Heart left ventricle (tissue), 16 donors: ENCODE data around the gene AGK. TPM values are rescaled to one million over a fixed set of nuclear protein-coding genes. Genes with fewer than 3 reads are reported as not detected.

ENCODE experiments used
- ATAC-seq, 4 donors: fragments of 200-7000 bp; cut with Tn5 transposase; one replicate each; pipeline ENCODE4 v1.9.1; 2020 to 2022; ENCODE audit warnings: moderate library complexity in 4 of 4, mild to moderate bottlenecking in 3 of 4, moderate number of reproducible peaks in 1 of 4
- DNase-seq, 5 donors: peaks; one replicate each; pipeline ENCODE4 v3.0.0-alpha.2; 2020
- H3K27ac ChIP-seq, 12 donors: fragments of 200-600 bp; sonication (generic) in 4 of 12; one replicate each; pipeline versions ENCODE4 v1.5.0 to v1.8.0; 2016 to 2022; ENCODE audit warnings: mild to moderate bottlenecking in 2 of 12
- H3K27me3 ChIP-seq, 9 donors: fragments of 200-600 bp; sonication (generic) in 2 of 9; one replicate each; pipeline versions ENCODE4 v1.5.1 to v1.8.0; 2016 to 2022; ENCODE audit warnings: mild to moderate bottlenecking in 3 of 9
- H3K36me3 ChIP-seq, 9 donors: fragments of 200-600 bp; sonication (generic) in 2 of 9; one replicate each; pipeline versions ENCODE4 v1.5.0 to v1.8.0; 2018 to 2022; ENCODE audit warnings: mild to moderate bottlenecking in 2 of 9
- H3K4me1 ChIP-seq, 12 donors: fragments of 200-600 bp; sonication (generic) in 4 of 12; one replicate each; pipeline versions ENCODE4 v1.5.0 to v1.8.0; 2016 to 2022; ENCODE audit warnings: mild to moderate bottlenecking in 3 of 12
- H3K4me3 ChIP-seq, 12 donors: fragments of 200-600 bp; sonication (generic) in 4 of 12; one replicate each; pipeline versions ENCODE4 v1.5.0 to v1.8.0; 2017 to 2022; ENCODE audit warnings: mild to moderate bottlenecking in 9 of 12, moderate library complexity in 4 of 12
- H3K9me3 ChIP-seq, 12 donors: fragments of 200-600 bp; sonication (generic) in 4 of 12; one replicate each; pipeline versions ENCODE4 v1.5.0 to v1.8.0; 2016 to 2022; ENCODE audit warnings: mild to moderate bottlenecking in 1 of 12
- CTCF ChIP-seq, 12 donors: fragments of 200-600 bp; sonication (generic) in 4 of 12; IDR thresholded peaks; one replicate each; pipeline versions ENCODE4 v1.5.0 to v1.8.0; 2018 to 2022; ENCODE audit warnings: antibody characterized with exemption in 12 of 12, mild to moderate bottlenecking in 5 of 12
- POLR2A ChIP-seq, 2 donors: fragments of 450-650 bp; IDR thresholded peaks; one replicate each; pipeline ENCODE4 v1.6.1; 2017; ENCODE audit warnings: antibody characterized with exemption in 2 of 2, mild to moderate bottlenecking in 2 of 2, moderate library complexity in 2 of 2
- WGBS, 4 donors: extraction: QIAGEN DNeasy Blood & Tissue Kit in 2 of 4; methylation state at CpG; one replicate each; pipeline versions ENCODE4 v1.1.5 to v1.1.7; 2013 to 2018; 5-methylcytosine and 5-hydroxymethylcytosine counted together
- intact Hi-C, 10 donors: fragments of 100-400 bp; cut with DNase I; formaldehyde crosslinking; loops; one replicate each; pipeline versions ENCODE4 v1.11.1 to v1.14.2; 2022
- polyA plus RNA-seq, 2 donors: library from polyadenylated mRNA; stranded (reverse); fragments of 200-250 nt; gene quantifications; one replicate each; pipeline ENCODE4 v1.2.3, GENCODE V29; 2013
- total RNA-seq, 9 donors: library from RNA; depleted of rRNA in 2 of 9; stranded (reverse); fragments of >200 nt in 2 of 9; fragmentation: NEBNext Ultra II Directional in 3 of 9; extraction: Animal tissue kit (Norgen Biotek cat#: 25700) in 3 of 9; gene quantifications; one replicate each; pipeline versions ENCODE4 v1.1.0 to v1.2.4, GENCODE V29; 2016 to 2023
- donor health status: ischemic (EF 13 %, LVEDD 7.1; RV severe dilation, severe dysfunction).
- donor health status: healthy with polysubstance abuse.
- donor health status: DM: no; HTN: yes; CAD: no.
- donor health status: DM: no; HTN: no; CAD: no.
- donor health status: ischemic (EF 25% LVEDD 6.9; RV normal size, moderate dysfunction).
- donor health status: ischemic (EF 25% LVEDD 5.7; RV mildly dilated, moderate dysfunction).
- donor health status: healthy.
- donor health status: DM: yes; HTN: yes; CAD: no.
- donor health status: ischemic (EF 35%, LVEDD 5.7; RV mildly dilated, moderate dysfunction).
- donor health status: nonischemic (EF 11% LVEDD 7.7; RV severe dilation, severe dysfunction).
- donor health status: DM: yes; HTN: yes; CAD: no.
- donor health status: PGD.
- donor health status: ischemic (EF 29% LVEDD 5.4; RV normal size, mild dysfunction).
- donor health status: nonischemic (EF 23%, LVEDD 6.1; RV moderate dilation, normal function).

Gene AGK
- total and polyA plus RNA-seq, 11 donors, result 21.4 to 49.8 (median 37.9) TPM

- TF ChIP-seq POLR2A (IDR thresholded peaks at IDR 0.05) (no peak), CTCF (IDR thresholded peaks at IDR 0.05) (no peak)
- H3K27me3 ChIP-seq, result peaks cover 0 to 30% (median 2%) of the 10 kb centered on the region in 9 donors
- ATAC-seq (peak; percentile 32 to 74 (median 70)), DNase-seq (peak in 2 of 5 donors; percentile 33 to 67)
- peaks cover 0 to 11% (median 2%) of the 10 kb centered on the region in 12 donors for H3K4me1 ChIP-seq
- no peaks in the 10 kb centered on the region for H3K36me3 ChIP-seq
- 3 to 4% (median 3%) methylated on average over 25 to 36 of the region's 36 CpGs for WGBS, 4 donors
- peak overlapping the region in 10 of 12 donors; percentile 24 to 48 (median 38) for H3K4me3 ChIP-seq
- intact Hi-C loops, result no loop called here
- H3K27ac ChIP-seq, result no peak overlapping the region
- H3K9me3 ChIP-seq, result no peaks in the 10 kb centered on the region
Measured at GRCh38 chr7:141511676-141512396, 39.4 kb upstream of the AGK start.

- Histone ChIP-seq H3K4me1 (peaks cover 0 to 11% (median 2%) of the 10 kb centered on the region in 12 donors), H3K36me3 (no peaks in the 10 kb centered on the region), H3K4me3 (no peak overlapping the region), H3K27me3 (peaks cover 0 to 30% (median 2%) of the 10 kb centered on the region in 9 donors), H3K27ac (no peak overlapping the region), H3K9me3 (no peaks in the 10 kb centered on the region)
- 79 to 85% (median 84%) methylated on average over 2 of the region's 2 CpGs for WGBS, 4 donors
- no peak for DNase-seq
- TF ChIP-seq POLR2A (IDR thresholded peaks at IDR 0.05) (no peak), CTCF (IDR thresholded peaks at IDR 0.05) (no peak)
- intact Hi-C loops, result no loop called here
- ATAC-seq, result no peak
Measured at GRCh38 chr7:141512597-141512996, 38.6 kb upstream of the AGK start.

GRCh38 chr7:141513720-141514119 is 37.5 kb upstream of the AGK start:
- peaks cover 0 to 11% (median 2%) of the 10 kb centered on the region in 12 donors for H3K4me1 ChIP-seq
- intact Hi-C loops, result no loop called here
- no peak overlapping the region for H3K4me3 ChIP-seq
- ATAC-seq, result no peak
- H3K27me3 ChIP-seq, result peaks cover 0 to 30% (median 2%) of the 10 kb centered on the region in 9 donors
- no peak overlapping the region for H3K27ac ChIP-seq
- no peaks in the 10 kb centered on the region for H3K9me3 ChIP-seq
- TF ChIP-seq CTCF (IDR thresholded peaks at IDR 0.05) (no peak), POLR2A (IDR thresholded peaks at IDR 0.05) (no peak)
- no peaks in the 10 kb centered on the region for H3K36me3 ChIP-seq
- 87 to 97% (median 89%) methylated on average over 1 of the region's 1 CpG for WGBS, 4 donors
- DNase-seq, result no peak

GRCh38 chr7:141515941-141516340 is 35.3 kb upstream of the AGK start:
- WGBS, 4 donors, result 73 to 77% (median 75%) methylated on average over 4 of the region's 4 CpGs
- Histone ChIP-seq H3K9me3 (no peaks in the 10 kb centered on the region), H3K27me3 (peaks cover 0 to 23% (median 2%) of the 10 kb centered on the region in 9 donors), H3K4me3 (no peak overlapping the region), H3K27ac (no peak overlapping the region), H3K36me3 (no peaks in the 10 kb centered on the region), H3K4me1 (peaks cover 0 to 11% (median 2%) of the 10 kb centered on the region in 12 donors)
- DNase-seq, result no peak
- ATAC-seq, result no peak
- intact Hi-C loops, result no loop called here
- TF ChIP-seq CTCF (IDR thresholded peaks at IDR 0.05) (no peak), POLR2A (IDR thresholded peaks at IDR 0.05) (no peak)
